Dermis blood vessel endothelial cell (primary cell): ENCODE measurements around the gene BEGAIN. TPM values are rescaled to one million over a fixed set of nuclear protein-coding genes. Genes with fewer than 3 reads are reported as not detected.

Experiments used
- DNase-seq: peaks from one replicate; pipeline ENCODE4 v3.0.0; 2010
- total RNA-seq: library from RNA; depleted of rRNA; stranded (reverse); fragments of >200 nt; gene quantifications from 2 replicates; pipeline ENCODE4 v1.2.3, GENCODE V29; 2014

BEGAIN gene
- total RNA-seq, 1 donor from 2014 or later = 0.17 TPM

DNA sequence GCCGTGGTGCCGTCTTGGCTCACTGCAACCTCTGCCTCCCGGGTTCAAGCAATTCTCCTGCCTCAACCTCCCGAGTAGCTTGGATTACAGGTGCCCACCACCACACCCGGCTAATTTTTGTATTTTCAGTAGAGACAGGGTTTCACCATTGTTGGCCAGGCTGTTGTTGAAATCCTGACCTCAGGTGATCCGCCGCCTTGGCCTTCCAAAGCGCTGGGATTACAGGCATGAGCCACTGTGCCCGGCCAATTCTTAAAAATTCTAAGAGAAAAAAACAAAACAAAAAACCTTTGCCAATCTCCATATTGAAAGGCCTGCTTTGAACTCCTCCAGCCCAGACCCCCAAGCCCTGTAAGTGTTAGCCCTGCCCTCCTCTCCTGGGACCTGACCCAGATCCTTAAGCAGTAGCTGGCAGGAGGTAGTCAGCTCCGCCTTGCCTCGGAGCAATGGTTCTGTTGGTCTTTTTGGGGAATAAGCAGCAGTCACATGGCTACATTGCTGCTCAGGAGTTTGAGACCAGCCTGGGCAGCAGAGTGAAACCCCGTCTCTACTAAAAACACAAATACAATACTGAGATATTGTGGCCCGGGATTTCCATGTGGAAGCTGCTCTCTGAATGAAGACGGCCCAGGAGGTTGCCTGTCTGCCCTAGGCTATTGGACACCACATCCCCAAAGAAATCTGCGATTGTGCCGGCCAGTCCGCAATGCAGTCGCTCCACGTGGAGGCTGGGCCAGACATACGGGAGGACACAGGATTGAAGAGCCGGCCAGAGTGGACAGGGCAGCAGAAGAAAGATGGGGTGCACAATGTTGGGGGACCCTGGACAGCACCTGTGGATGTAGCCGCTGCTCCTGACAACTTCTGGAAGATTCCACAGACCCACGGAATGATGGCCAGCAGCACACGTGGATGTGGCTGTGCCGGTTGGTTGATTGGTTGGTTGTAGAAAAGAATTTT is 28.8 kb upstream of the BEGAIN start:
- no peak for DNase-seq

DNA sequence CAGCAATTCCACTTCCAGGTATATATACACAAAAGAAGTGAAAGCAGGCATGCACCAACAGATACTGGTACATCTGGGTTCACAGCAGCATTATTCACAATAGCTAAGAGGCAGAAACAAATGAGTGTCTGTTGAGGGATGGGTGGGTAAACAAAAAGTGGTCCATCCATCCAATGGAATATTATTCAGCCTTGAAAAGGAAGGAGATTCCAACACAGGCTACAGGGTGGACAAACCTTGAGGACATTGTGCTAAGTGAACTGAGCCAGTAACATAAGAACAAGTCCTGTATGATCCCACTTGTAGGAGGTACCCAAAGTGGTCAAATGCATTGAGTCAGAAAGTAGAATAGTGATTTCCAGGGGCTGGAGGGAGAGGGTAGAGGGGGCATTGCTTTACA is 27.6 kb upstream of the BEGAIN start:
- no peak for DNase-seq

DNA sequence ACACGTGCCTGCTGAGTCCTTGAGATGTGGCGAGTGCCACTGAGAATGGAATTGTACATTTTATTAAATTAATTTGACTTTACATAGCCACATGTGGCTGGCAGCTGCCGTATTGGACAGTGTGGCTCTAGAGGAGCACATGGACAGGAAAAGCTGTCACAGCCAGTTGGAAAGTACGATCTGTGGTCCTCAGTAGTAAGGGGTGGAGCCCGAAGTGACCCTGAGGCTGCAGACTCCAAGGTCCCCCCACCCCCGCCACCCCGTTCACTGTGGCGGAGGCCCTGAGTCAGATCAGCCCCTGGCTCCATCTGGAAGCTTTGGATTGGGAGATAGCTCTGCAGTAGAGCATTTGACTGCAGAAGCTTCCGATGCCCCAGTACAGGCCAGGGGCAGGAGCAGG is 25.8 kb upstream of the BEGAIN start:
- no peak for DNase-seq

DNA sequence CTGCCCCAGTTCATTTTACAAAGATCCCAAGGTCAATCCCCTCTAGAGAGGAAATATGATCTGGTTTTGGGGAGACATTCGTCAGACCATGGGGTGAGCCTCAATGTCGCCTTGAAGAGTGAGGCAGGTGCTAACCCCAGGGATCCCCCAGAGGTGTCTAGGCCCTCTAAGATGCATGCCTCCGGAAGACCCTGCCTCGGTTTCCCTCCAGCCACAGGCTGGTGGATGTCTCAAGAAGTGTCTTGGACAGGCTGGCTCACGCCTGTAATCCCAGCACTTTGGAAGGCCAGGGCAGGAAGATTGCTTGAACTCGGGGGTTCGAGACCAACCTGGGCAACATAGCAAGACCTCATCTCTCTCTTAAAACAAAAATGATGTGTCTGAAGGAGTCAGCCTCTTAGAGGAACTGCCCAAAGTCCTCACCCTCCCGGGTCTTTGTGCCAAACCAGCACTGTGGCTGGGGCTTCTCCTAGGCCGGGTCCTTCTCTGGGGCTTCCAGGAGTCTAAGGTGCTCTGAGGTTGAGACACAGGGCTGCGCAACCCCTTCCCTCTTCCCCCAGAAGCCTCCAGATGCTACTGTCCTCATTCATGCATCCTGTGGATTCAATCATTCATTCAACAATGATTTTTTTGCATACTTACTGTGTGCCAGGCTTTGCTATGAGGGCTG is 24.7 kb upstream of the BEGAIN start:
- DNase-seq = no peak

DNA sequence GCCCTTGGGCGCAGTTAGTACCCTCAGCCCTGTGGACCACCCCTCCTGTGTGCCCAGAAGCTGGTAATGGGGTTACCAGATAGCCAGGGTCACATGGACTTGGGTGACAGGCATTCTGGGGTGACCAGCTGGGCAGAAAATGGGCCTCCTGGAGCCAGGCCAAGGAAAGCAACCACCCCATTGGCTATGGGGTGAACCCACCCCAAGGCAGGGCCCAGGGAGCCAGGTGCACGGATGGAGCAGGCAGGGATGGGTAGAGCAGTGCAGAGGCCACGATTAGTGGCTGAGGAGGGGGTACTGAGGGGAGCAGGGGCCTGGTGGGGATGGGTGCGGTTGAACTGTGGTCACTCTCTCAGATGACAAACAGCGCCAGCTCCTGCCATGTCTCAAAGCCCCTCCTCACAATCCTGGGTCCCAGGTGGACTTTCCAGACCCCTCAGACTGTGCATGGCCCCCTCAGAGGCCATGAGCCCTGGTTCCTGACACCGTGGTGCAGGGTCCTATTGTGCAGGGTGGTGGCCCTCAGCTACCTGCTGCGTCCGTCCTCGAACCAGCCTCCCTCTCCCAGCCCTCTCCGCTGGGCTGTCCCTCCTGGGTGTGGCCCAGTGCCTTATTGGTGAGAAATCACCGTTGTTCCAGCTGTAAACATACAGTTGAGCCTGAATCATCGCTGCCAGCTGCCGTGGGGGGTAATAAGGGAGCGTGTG is 23.4 kb upstream of the BEGAIN start:
- DNase-seq = no peak

DNA sequence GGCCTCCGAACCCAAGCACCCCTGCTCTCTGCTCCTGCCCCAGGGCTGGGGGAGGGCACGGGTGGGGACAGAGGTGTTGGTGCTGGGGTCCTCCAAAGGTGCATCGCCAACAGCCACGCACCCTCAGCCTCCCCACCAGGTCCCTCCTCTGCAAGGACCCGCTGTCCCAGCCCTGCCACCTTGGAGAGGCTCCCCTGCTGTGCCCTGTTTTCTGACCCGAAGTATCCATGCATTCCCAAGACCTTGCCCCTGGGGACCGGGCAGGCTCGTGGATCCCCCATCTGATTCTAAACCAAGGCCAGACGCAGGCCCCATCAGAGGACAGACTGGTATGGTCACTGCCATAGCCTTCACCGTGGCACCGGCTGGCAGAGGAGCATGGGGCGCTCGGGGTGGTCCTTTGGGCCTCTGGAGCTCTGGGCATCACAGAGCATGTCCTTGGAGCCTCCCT is 22.7 kb upstream of the BEGAIN start:
- no peak for DNase-seq

DNA sequence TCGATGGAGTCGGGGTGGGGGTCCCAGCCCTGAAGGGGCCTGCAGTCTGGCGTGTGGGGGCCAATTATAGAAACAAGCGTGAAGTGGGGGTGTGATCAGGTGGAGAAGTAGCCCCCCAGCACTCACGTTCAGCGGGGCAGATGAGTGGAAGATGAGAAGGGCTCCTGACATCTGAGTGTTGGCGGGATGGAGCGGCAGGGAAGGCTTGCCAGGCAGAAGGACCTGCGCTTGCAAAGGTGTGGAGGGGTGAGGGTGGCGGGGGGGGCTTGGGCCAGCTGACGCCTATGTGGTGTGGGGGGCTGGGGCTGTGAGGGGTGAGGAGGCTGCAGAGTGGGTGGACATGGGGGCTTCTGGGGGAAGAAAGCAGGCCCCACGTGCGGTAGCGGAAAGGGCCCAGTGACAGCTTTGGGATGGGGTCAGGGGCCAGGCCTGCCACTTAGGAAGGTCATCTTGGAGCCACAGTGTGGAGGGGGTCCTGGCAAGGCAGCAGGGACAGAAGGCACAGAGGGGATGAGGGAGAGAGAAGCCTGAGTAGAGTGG is 22.2 kb upstream of the BEGAIN start:
- DNase-seq = no peak

DNA sequence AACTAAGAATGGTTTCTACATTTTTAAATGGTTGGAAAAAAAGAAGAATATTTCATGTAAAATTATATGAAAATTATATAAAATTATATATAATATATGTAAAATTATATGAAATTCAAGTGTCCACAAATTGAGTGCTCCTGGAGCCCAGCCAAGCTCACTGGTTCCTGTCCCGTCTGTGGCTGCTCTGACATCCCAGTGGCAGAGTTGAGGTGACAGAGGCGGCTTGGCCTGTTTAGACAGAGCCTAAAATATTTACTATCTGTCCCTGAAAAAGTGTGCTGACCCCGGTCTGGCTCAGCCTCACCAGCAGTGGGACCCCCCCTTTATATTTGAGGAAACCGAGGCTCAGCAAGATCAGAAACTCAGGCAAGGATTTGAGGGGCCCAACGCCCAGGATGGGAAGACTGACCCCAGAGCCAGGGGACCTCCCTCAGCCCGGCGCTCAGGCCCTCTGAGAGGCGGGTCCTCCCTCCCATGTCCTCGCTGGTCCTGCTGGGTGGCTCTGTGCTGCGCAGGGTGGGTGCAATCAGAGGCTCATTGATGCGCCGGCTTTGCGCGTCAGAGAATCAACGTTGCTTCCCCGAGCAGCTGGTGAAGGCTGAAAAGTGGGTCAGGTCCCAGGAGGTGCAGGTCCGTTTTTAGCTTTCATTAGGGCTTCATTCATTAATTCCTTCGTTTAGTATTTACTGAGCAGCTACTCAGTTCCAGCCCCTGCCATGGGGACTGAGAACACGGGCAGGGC is 21.5 kb upstream of the BEGAIN start:
- no peak for DNase-seq

DNA sequence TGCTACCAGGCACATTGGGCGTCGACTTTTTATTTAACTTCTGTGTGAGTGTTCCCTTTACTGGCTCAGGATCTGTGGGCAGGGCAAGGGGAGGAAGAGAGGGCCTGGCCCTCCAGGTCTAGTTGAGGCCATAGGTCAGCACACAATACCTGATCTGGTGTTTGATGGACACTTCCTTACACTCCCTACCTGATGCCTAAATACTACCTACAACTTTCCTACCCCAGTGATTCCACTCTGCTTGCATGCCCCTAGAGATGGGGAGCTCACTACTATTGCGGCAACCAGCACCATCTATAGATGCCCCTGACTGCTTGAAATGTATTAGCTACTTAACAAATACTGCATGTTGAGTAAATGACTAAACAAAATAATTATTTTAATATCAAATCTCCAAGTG is 20.8 kb upstream of the BEGAIN start:
- no peak for DNase-seq

DNA sequence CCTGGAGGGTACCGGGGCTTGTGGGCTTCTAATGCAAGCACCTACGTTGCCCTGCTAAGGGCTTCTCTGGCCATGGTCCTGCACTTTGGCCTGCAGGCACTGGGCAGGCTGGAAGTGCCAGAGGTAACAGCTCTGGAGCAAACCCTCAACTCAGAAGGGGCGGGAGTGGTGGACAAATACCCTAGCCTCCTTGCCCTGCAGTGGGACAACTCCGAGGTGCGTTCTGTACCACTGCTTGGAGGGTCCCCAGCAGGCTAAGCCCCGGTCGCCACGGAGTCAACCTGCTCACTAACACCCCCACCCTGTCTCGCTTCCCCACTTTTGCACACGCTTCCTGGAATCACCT is 20.4 kb upstream of the BEGAIN start:
- DNase-seq = no peak

DNA sequence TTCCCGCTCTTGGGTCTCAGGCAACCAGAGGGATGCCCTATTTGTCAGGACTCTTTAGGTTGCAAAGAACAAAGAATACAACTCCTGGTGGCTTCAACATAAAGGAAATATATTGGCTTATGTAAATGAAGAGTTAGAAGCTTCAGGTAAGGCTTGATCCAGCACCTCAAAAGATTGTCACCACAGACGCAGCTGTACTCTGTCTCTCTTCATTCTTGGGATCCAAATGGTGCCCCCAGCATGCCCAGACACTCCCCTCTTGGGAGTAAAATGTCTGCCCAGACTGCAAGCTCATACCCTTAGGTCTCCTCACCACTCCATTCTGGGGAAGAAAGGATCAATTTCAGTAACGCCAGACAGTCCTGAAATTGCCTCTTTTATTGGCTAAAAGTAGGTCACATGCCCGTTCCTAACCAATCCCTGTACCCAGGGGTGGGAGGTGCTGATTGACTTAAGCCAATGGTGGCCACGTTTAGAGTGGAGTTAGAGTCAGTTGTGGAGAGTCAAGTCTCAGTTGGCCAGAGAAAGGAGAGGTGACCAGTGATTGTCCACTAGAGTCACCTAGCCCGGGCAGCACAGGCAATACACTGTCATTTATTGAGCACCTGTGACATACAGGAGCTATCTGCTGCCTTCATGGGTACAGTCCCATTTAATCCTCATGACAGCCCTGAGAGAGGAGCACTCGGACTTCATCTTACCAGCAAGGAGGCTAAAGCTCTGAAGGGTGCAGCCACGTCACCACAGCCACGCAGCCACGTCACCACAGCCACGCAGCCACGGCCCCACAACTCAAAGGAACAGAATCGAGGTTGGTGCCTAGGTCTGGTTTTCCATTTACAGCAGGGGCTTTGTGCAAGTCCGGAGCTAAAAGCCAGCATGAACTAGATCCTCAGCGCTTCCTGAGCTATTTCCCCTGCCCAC is 19.7 kb upstream of the BEGAIN start:
- no peak for DNase-seq

DNA sequence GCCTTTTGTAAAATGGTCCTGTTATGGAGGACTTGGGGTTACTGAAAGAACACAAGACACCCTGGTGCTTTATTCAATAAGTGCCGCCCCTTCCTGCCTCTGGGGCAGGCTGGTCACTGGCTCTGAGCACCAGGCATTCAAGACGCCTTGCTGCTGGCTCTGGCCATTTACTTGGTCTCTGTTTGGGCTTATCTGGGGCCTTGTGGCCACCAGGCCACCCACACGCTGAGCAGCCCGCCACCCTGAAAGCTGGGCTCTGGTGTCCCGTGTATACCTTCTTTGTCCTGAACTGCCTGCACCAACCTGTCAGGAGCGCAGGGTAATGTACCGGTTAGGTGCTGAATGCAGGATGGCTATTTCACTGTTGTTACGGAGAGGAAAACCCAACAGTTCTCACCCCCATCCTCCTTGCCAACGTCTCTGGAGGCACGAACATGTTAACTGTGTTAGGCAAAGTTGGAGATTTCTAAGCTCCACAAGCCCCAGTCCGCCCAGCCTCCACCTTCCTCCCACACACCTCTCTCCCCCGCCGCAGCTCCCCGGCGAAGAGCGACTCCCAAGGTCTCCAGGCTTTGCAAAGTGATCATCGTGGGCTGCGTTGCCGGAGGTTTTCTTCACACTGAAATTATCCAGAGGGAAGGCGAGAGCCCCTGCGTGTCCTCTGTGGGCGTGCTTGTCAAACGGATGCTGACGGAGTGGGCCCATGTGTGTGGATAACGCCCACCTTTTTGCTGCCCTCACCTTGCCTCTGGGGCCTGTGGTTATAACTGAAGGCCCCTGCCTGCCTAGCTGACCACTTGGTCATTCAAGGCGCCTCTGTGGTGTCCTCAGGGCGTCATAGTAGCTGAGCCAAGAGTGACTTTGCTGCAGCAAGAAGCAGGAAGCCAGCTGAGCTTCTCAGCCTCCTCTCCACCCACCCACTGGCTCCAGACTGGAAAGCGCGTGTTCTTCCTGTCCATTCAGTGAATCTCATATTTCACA is 18.8 kb upstream of the BEGAIN start:
- no peak for DNase-seq

DNA sequence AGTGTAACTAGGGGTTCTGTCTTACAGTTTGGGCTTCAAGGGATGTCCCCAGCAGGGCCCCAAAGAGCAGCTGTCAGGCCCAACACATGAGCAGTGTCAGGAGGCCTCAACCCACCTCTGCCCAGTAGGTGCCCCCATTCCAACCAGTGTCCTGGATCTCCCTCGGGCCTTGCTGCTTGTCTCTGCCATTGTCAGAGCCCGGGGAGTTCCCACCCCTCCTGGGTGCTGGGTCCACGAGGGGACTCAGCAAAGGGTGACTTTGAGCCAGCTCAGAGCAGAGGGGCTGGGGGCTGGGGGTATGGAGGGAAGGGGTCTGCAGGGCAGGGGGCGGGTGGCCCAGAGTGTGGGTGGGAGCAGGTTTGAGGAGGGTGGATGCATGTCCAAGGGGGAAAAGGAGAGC is 18.0 kb upstream of the BEGAIN start:
- DNase-seq = no peak

DNA sequence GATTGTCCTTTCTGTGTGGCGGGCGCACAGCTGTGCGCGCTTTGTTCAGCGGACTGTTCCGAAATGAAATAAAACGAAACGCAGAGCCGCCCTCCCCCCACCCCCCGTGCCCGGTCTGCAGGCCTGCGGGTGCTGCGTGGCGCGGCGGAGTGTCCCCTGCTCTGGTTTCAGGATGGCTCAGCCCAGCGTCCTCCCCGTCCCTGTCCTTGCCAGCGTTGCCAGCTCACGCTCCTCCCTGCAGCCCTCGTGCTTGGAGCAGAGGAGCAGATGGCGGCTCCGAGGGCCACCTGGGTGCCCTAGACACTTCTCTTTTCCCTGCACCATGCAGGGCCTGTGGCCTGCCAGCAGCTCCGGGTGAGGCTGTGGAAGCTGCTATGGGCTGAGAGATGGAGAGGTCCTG is 17.5 kb upstream of the BEGAIN start:
- DNase-seq = no peak

DNA sequence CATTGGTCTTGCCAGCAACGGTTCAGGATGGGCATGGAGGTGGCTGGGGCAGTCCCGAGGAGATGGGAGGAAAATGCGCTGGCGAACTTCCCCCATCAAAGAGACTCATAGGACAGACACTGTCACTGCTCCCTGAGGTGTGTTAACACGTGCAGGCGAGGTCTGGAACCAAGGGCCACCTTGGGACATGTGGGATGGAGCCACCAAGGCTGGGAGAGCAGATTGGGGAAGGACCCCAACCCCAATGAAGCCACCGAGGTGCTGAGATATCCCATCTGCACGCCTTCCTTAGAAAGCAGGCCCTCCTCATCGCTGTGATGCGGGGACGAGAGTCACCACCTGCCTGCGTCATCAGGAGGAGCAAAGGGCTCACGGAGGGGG is 16.9 kb upstream of the BEGAIN start:
- DNase-seq = no peak

DNA sequence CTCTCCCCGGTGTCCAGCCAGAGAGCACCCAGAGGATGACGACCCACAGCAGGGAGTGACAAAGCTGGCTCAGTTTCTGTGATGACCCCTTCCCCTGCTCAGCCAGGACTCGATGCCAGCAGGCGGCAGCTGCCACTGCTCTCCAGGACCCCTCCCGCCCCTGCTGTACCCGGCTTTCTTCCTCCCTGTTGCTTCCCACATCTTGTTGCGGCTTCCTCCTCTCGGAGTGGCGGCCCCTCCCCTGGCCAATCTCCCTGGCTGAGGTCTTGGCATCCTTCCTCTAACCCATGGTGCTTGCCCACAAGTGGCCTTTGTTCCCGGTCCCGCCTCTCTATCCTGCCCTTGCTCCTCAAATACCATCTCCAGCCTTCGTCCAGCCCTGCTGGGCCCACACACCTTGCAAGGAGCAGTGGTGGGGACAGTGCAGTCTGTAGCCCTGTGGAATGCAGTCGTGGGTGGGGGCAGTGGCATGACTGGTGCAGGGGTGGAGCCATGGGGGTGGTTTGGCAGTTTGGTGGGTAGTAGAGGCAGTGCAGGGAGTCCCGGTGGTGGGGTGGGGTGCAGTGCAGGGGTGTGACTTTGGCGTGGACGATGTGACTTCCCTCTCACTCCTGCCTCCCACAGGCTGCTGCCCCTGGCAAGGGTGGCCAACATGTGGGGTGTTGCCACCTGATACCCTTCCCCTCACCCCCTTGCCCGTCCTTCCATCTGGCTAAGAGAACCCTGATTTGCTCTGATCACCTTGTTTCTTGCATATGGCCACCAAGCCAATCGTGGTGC is 16.3 kb upstream of the BEGAIN start:
- DNase-seq = no peak

DNA sequence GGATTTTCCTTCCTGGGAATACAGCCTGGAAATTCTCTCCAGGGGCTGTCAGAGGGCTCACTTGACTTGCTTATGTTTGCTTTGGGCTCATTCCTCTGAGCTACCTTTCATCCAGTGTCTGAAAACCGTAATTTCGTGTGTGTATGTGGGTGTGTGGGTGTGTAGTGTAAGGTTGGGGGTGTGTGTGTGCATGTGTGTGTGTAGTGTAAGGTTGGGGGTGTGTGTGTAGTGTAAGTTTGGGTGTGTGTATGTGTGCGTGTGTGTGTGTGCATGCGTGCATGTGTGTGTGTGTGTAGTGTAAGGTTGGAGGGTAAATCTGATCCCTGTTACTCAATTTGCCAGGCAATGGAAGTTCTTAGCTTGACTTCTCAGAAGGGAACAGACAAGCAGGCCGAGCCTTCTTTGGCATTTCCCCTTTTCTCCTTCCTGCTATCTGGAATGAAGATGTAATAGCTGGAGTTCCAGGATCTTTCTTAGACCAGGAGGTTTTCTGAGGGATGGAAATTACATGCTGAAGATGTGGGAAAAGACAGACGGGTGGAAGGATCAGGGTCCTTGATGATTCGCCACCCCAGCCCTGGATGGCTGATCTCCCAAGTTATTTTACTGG is 15.5 kb upstream of the BEGAIN start:
- DNase-seq = no peak

DNA sequence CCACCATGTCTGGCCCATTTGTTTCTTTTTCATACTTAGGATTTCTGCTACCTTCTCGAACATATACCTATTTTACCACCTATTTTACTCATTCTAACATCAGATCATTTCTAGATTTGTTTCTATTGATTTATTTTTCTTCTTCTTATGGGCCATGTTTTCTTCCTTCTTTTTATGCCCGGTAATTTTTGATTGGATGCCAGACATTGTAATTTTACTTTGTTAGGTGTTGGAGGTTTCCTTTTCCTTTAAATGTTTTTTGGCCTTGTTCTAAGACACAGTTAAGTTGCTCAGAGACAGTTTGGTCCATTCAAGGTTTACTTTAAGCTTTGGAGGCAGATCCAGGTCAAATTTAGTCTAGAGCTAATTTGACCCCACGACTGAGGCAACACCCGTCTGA is 14.7 kb upstream of the BEGAIN start:
- no peak for DNase-seq

DNA sequence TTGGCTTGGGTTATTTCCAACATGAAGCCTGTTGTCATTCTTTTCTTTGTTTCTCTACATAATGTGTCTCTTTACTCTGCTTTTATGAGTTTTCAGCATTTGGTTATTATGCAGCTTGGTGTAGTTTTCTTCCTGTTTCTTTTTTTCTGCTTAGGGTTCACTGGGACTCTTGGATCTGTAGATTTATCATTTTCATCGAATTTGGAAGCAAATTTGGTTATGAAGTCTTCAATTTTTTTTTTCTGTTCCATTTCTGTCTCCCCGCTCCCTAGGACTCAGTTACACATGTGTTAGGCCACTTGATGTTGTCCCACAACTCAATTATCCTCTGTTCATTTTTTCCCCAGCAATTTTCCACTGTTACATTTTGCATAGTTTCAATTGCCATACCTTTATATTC is 13.8 kb upstream of the BEGAIN start:
- no peak for DNase-seq
